Vagina (tissue), 2 donors: ENCODE results near the gene SMPDL3B. TPM values are rescaled to one million over a fixed set of nuclear protein-coding genes. Genes with fewer than 3 reads are reported as not detected.

ENCODE experiments used
- DNase-seq, 2 donors: peaks; one replicate each; pipeline ENCODE4 v3.0.0-alpha.2; 2017; ENCODE audit errors: extremely low spot score in 2 of 2
- H3K27ac ChIP-seq: fragments of 200-600 bp; sonication (generic); one replicate; pipeline ENCODE4 v1.5.1; 2019
- H3K27me3 ChIP-seq: fragments of 200-600 bp; sonication (generic); one replicate; pipeline ENCODE4 v1.5.1; 2019
- H3K36me3 ChIP-seq, 2 donors: fragments of 200-600 bp; sonication (generic); one replicate each; pipeline ENCODE4 v1.5.1; 2017 to 2019
- H3K4me1 ChIP-seq: fragments of 200-600 bp; sonication (generic); one replicate; pipeline ENCODE4 v1.5.1; 2019
- H3K4me3 ChIP-seq, 2 donors: fragments of 200-600 bp; sonication (generic); 1 replicate in 1 of 2; 2 replicates in 1 of 2; pipeline ENCODE4 v1.5.1; 2016 to 2019
- H3K9me3 ChIP-seq: fragments of 200-600 bp; sonication (generic); one replicate; pipeline ENCODE4 v1.5.1; 2019
- CTCF ChIP-seq, 3 experiments: fragments of 450-650 bp in 2 of 3; fragments of 200-600 bp in 1 of 3; sonication (generic) in 1 of 3; IDR thresholded peaks; one replicate each; pipeline ENCODE4 v1.5.1; 2017 to 2019; ENCODE audit warnings: antibody characterized with exemption in 3 of 3, mild to moderate bottlenecking in 2 of 3, moderate library complexity in 2 of 3
- POLR2A ChIP-seq, 2 donors: fragments of 450-650 bp; IDR thresholded peaks; one replicate each; pipeline ENCODE4 v1.6.1; 2017; ENCODE audit warnings: antibody characterized with exemption in 2 of 2, mild to moderate bottlenecking in 2 of 2, moderate library complexity in 2 of 2
- POLR2AphosphoS5 ChIP-seq, 2 donors: sonication (generic); formaldehyde crosslinking; IDR thresholded peaks; one replicate each; pipeline ENCODE4 v1.9.0; 2017; ENCODE audit warnings: antibody characterized with exemption in 2 of 2, mild to moderate bottlenecking in 2 of 2, low read depth in 1 of 2; ENCODE audit not compliant: insufficient read depth in 1 of 2
- intact Hi-C: fragments of 100-400 bp; cut with DNase I; formaldehyde crosslinking; loops from one replicate; pipeline ENCODE4 v1.15.1; 2023
- total RNA-seq: library from RNA; depleted of rRNA; stranded (reverse); fragments of >200 nt; gene quantifications from one replicate; pipeline ENCODE4 v1.2.3, GENCODE V29; 2016

SMPDL3B gene
- total RNA-seq, 1 donor from 2014 or later, result 2.0 TPM

GRCh38 chr1:27906759-27907158 is 28.0 kb upstream of the SMPDL3B start:
- no peak overlapping the region for H3K27ac ChIP-seq
- H3K27me3 ChIP-seq, result no peaks in the 10 kb centered on the region
- intact Hi-C loops, result no loop called here
- DNase-seq, result no peak
- no peak overlapping the region for H3K4me3 ChIP-seq
- TF ChIP-seq POLR2AphosphoS5 (IDR thresholded peaks at IDR 0.05; ENCODE audit: insufficient read depth in 1 of 2, low read depth in 1 of 2) (no peak), CTCF (IDR thresholded peaks at IDR 0.05) (no peak), POLR2A (IDR thresholded peaks at IDR 0.05) (no peak)
- H3K36me3 ChIP-seq, result peaks cover 0 to 55% of the 10 kb centered on the region in 2 donors
- no peaks in the 10 kb centered on the region for H3K9me3 ChIP-seq
- no peaks in the 10 kb centered on the region for H3K4me1 ChIP-seq

GRCh38 chr1:27912429-27912828 is 22.4 kb upstream of the SMPDL3B start:
- Histone ChIP-seq H3K36me3 (peaks cover 0 to 18% of the 10 kb centered on the region in 2 donors), H3K27ac (no peak overlapping the region), H3K27me3 (no peaks in the 10 kb centered on the region), H3K9me3 (no peaks in the 10 kb centered on the region), H3K4me1 (peaks cover 8% of the 10 kb centered on the region), H3K4me3 (no peak overlapping the region)
- TF ChIP-seq POLR2AphosphoS5 (IDR thresholded peaks at IDR 0.05; ENCODE audit: insufficient read depth in 1 of 2, low read depth in 1 of 2) (no peak), CTCF (IDR thresholded peaks at IDR 0.05) (no peak), POLR2A (IDR thresholded peaks at IDR 0.05) (no peak)
- intact Hi-C loops, result no loop called here
- no peak for DNase-seq

GRCh38 chr1:27915082-27915575 is 19.7 kb upstream of the SMPDL3B start:
- Histone ChIP-seq H3K27ac (peak overlapping the region; percentile 78), H3K27me3 (no peaks in the 10 kb centered on the region), H3K4me3 (peak overlapping the region; percentile 76 to 77), H3K4me1 (peaks cover 8% of the 10 kb centered on the region), H3K36me3 (peaks cover 0 to 10% of the 10 kb centered on the region in 2 donors), H3K9me3 (no peaks in the 10 kb centered on the region)
- intact Hi-C loops, result no loop called here
- no peak for DNase-seq
- no peak for TF ChIP-seq POLR2A (IDR thresholded peaks at IDR 0.05)
- TF ChIP-seq CTCF (IDR thresholded peaks at IDR 0.05), result no peak
- no peak for TF ChIP-seq POLR2AphosphoS5 (IDR thresholded peaks at IDR 0.05; ENCODE audit: insufficient read depth in 1 of 2, low read depth in 1 of 2)

GRCh38 chr1:27922272-27922671 is 12.5 kb upstream of the SMPDL3B start:
- no peak for DNase-seq
- TF ChIP-seq CTCF (IDR thresholded peaks at IDR 0.05) (no peak), POLR2AphosphoS5 (IDR thresholded peaks at IDR 0.05; ENCODE audit: insufficient read depth in 1 of 2, low read depth in 1 of 2) (no peak), POLR2A (IDR thresholded peaks at IDR 0.05) (no peak)
- Histone ChIP-seq H3K27ac (no peak overlapping the region), H3K4me3 (no peak overlapping the region), H3K27me3 (no peaks in the 10 kb centered on the region), H3K9me3 (no peaks in the 10 kb centered on the region), H3K36me3 (no peaks in the 10 kb centered on the region), H3K4me1 (no peaks in the 10 kb centered on the region)
- intact Hi-C loops, result no loop called here

GRCh38 chr1:27928216-27928954 is 6.4 kb upstream of the SMPDL3B start:
- no peaks in the 10 kb centered on the region for H3K27me3 ChIP-seq
- no peak overlapping the region for H3K4me3 ChIP-seq
- intact Hi-C loops, result no loop called here
- no peak overlapping the region for H3K27ac ChIP-seq
- H3K4me1 ChIP-seq, result no peaks in the 10 kb centered on the region
- no peaks in the 10 kb centered on the region for H3K36me3 ChIP-seq
- H3K9me3 ChIP-seq, result no peaks in the 10 kb centered on the region
- TF ChIP-seq POLR2A (IDR thresholded peaks at IDR 0.05) (no peak), CTCF (IDR thresholded peaks at IDR 0.05) (no peak), POLR2AphosphoS5 (IDR thresholded peaks at IDR 0.05; ENCODE audit: insufficient read depth in 1 of 2, low read depth in 1 of 2) (no peak)
- DNase-seq, result no peak
